GM23248 (cell line): ENCODE data around the gene PTER.

Source experiments
- EZH2 ChIP-seq: fragments of 200-600 bp; sonication (generic); IDR thresholded peaks from 2 replicates; pipeline ENCODE4 v1.6.1; 2018; ENCODE audit warnings: antibody characterized with exemption, mild to moderate bottlenecking; ENCODE audit not compliant: insufficient read depth, poor library complexity, severe bottlenecking
- EZH2phosphoT487 ChIP-seq: fragments of 200-600 bp; sonication (generic); IDR thresholded peaks from 2 replicates; pipeline ENCODE4 v1.6.1; 2018; ENCODE audit warnings: antibody characterized with exemption, moderate library complexity, mild to moderate bottlenecking, low read depth; ENCODE audit not compliant: insufficient read depth

GRCh38 chr10:16470747-16471146 is 33.9 kb downstream of the PTER start:
- TF ChIP-seq EZH2phosphoT487, result no peak
- no peak for TF ChIP-seq EZH2
